HepG2 (cell line): Measurements from ENCODE around the gene MTHFD1L. TPM values are rescaled to one million over a fixed set of nuclear protein-coding genes. Genes with fewer than 3 reads are reported as not detected.
A peak's percentile ranks its signal among the peaks of the same experiment; 100 is the strongest.

Experiments used
- ATAC-seq: fragments of 200-7000 bp; cut with Tn5 transposase; 3 replicates; pipeline ENCODE4 v1.9.1; 2020; ENCODE audit warnings: mild to moderate bottlenecking, moderate library complexity
- BruUV-seq: library from RNA; stranded (reverse); fragments of 400-500 nt; replicated peaks from 2 replicates; lab custom pipeline; 2021; lab: Mats Ljungman, UMichigan
- CTCF ChIA-PET: fragments of 300-600 bp; formaldehyde crosslinking; extraction: SDS; loops from one replicate; lab custom pipeline; 2021; ENCODE audit warnings: low total read pairs, inconsistent platforms, low intra/inter-chr PET ratio; lab: Yijun Ruan, JAX
- POLR2A ChIA-PET: fragments of 350-600 bp; sonication (Branson Sonifier 250); formaldehyde crosslinking; loops from one replicate; lab custom pipeline; 2020; ENCODE audit warnings: antibody characterized with exemption, inconsistent platforms; lab: Yijun Ruan, JAX
- DNase-seq: peaks from one replicate; pipeline ENCODE4 v3.0.0-alpha.2; 2015; ENCODE audit warnings: low spot score
- FAIRE-seq: peaks from 3 replicates; lab custom pipeline; 2011; peaks lifted over from hg19 to GRCh38; lab: Jason Lieb, UNC
- H2AFZ ChIP-seq: one replicate; pipeline ENCODE4 v1.6.1; 2011; ENCODE audit warnings: low read length, inconsistent platforms
- H3K27ac ChIP-seq: fragments of 300-600 bp; 3 replicates; pipeline ENCODE4 v1.8.0; 2011; ENCODE audit warnings: mixed run types, mild to moderate bottlenecking, mixed read lengths, low read length, inconsistent platforms; ENCODE audit not compliant: insufficient read depth; ENCODE audit errors: extremely low read length
- H3K27me3 ChIP-seq, 2 experiments: fragments of 200-600 bp in 1 of 2; 2 replicates in 1 of 2; 3 replicates in 1 of 2; pipeline versions ENCODE4 v1.6.0 to v1.8.0; 2011; ENCODE audit warnings: low read length in 2 of 2, mild to moderate bottlenecking in 2 of 2, moderate library complexity in 2 of 2, inconsistent platforms in 1 of 2; ENCODE audit not compliant: insufficient read depth in 2 of 2, control insufficient read depth in 1 of 2
- H3K36me3 ChIP-seq, 2 experiments: fragments of 200-600 bp in 1 of 2; replicated peaks in 1 of 2; 2 replicates in 1 of 2; 3 replicates in 1 of 2; pipeline versions ENCODE4 v1.5.1 to v1.8.0; 2011; ENCODE audit warnings: low read length in 2 of 2, inconsistent platforms in 1 of 2; ENCODE audit not compliant: insufficient read depth in 2 of 2, control insufficient read depth in 1 of 2
- H3K4me1 ChIP-seq: 2 replicates; pipeline ENCODE4 v1.5.1; 2012; ENCODE audit warnings: low read length, inconsistent platforms; ENCODE audit not compliant: insufficient read depth
- H3K4me2 ChIP-seq: 2 replicates; pipeline ENCODE4 v1.6.0; 2011; ENCODE audit warnings: low read depth, low read length, inconsistent platforms
- H3K4me3 ChIP-seq, 3 experiments: fragments of 200-600 bp in 1 of 3; sonication (generic), shearing (Covaris generic) in 1 of 3; replicated peaks in 1 of 3; 2 replicates each; pipeline ENCODE4 v1.5.1; 2011 to 2016; ENCODE audit warnings: low read length in 3 of 3, inconsistent platforms in 2 of 3, low read depth in 2 of 3, mild to moderate bottlenecking in 2 of 3, control low read depth in 1 of 3, mixed read lengths in 1 of 3; ENCODE audit not compliant: insufficient read depth in 1 of 3
- H3K79me2 ChIP-seq: one replicate; pipeline ENCODE4 v1.6.1; 2011; ENCODE audit warnings: low read length, inconsistent platforms; ENCODE audit not compliant: insufficient read depth
- H3K9ac ChIP-seq: 2 replicates; pipeline ENCODE4 v1.6.0; 2011; ENCODE audit warnings: mild to moderate bottlenecking, low read depth, low read length, inconsistent platforms; ENCODE audit not compliant: insufficient read depth
- H3K9me3 ChIP-seq: 2 replicates; pipeline ENCODE4 v1.5.1; 2012; ENCODE audit warnings: mild to moderate bottlenecking, low read length
- H4K20me1 ChIP-seq: 2 replicates; pipeline ENCODE4 v1.6.0; 2011; ENCODE audit warnings: inconsistent platforms, mild to moderate bottlenecking, low read length, moderate library complexity; ENCODE audit not compliant: insufficient read depth
- ARNT ChIP-seq: fragments of 450-650 bp; IDR thresholded peaks from 2 replicates; pipeline ENCODE4 v1.6.1; 2017
- CBX2 ChIP-seq, 2 experiments: fragments of 200-600 bp in 1 of 2; sonication (generic); formaldehyde crosslinking in 1 of 2; IDR thresholded peaks; 2 replicates each; pipeline versions ENCODE4 v1.7.0 to v1.8.1; 2018 to 2022; ENCODE audit warnings: low read depth in 2 of 2, low read length in 1 of 2, mild to moderate bottlenecking in 1 of 2, missing genetic modification reagents in 1 of 2
- CC2D1A ChIP-seq: sonication (generic); formaldehyde crosslinking; IDR thresholded peaks from 2 replicates; pipeline ENCODE4 v1.8.1; 2023; ENCODE audit warnings: mild to moderate bottlenecking, missing genetic modification reagents
- CENPX ChIP-seq: sonication (generic); formaldehyde crosslinking; IDR thresholded peaks from 2 replicates; pipeline ENCODE4 v1.9.0; 2021; ENCODE audit warnings: mild to moderate bottlenecking, missing genetic modification reagents, moderate library complexity
- FOSL2 ChIP-seq: sonication (generic); formaldehyde crosslinking; IDR thresholded peaks from 2 replicates; pipeline ENCODE4 v1.4.0; 2020; ENCODE audit warnings: missing genetic modification reagents
- FOXA1 ChIP-seq, 2 experiments: fragments of 450-650 bp in 1 of 2; sonication (generic) in 1 of 2; formaldehyde crosslinking in 1 of 2; IDR thresholded peaks; 2 replicates each; pipeline versions ENCODE4 v1.4.0 to v1.6.1; 2016 to 2020; ENCODE audit warnings: missing genetic modification reagents in 1 of 2
- GATAD2A ChIP-seq: IDR thresholded peaks from 2 replicates; pipeline ENCODE4 v1.6.1; 2016
- HNF4A ChIP-seq: sonication (generic); formaldehyde crosslinking; IDR thresholded peaks from 2 replicates; pipeline ENCODE4 v1.4.0; 2020; ENCODE audit warnings: missing genetic modification reagents
- HNF4G ChIP-seq, 2 experiments: sonication (generic) in 1 of 2; formaldehyde crosslinking in 1 of 2; IDR thresholded peaks; 2 replicates each; pipeline versions ENCODE4 v1.4.0 to v1.6.1; 2011 to 2020; ENCODE audit warnings: borderline replicate concordance in 2 of 2, low read depth in 2 of 2, mild to moderate bottlenecking in 2 of 2, low read length in 1 of 2, missing genetic modification reagents in 1 of 2, moderate library complexity in 1 of 2
- NKX3-1 ChIP-seq: sonication (generic); formaldehyde crosslinking; IDR thresholded peaks from 2 replicates; pipeline ENCODE4 v1.5.0; 2020; ENCODE audit warnings: missing genetic modification reagents
- PHF8 ChIP-seq: sonication (generic); formaldehyde crosslinking; IDR thresholded peaks from 2 replicates; pipeline ENCODE4 v1.5.0; 2020; ENCODE audit warnings: missing genetic modification reagents
- RARA ChIP-seq: IDR thresholded peaks from 2 replicates; pipeline ENCODE4 v1.6.1; 2016; ENCODE audit warnings: missing genetic modification reagents, missing compliant biosample characterization
- SMAD3 ChIP-seq: sonication (generic); formaldehyde crosslinking; IDR thresholded peaks from 2 replicates; pipeline ENCODE4 v1.4.0; 2020; ENCODE audit warnings: missing genetic modification reagents
- SOX13 ChIP-seq, 3 experiments: fragments of 450-650 bp in 1 of 3; sonication (generic) in 1 of 3; formaldehyde crosslinking in 1 of 3; IDR thresholded peaks in 2 of 3; conservative IDR thresholded peaks in 1 of 3; 2 replicates each; pipeline versions ENCODE4 v1.5.0 to v1.6.1; 2016 to 2020; ENCODE audit warnings: antibody characterized with exemption in 1 of 3, mild to moderate bottlenecking in 1 of 3, missing compliant biosample characterization in 1 of 3, missing genetic modification reagents in 1 of 3, moderate library complexity in 1 of 3
- ZBTB42 ChIP-seq: sonication (generic); formaldehyde crosslinking; IDR thresholded peaks from 2 replicates; pipeline ENCODE4 v1.5.0; 2020; ENCODE audit warnings: mild to moderate bottlenecking, missing genetic modification reagents
- ZNF776 ChIP-seq: sonication (generic); formaldehyde crosslinking; IDR thresholded peaks from 2 replicates; pipeline ENCODE4 v1.4.0; 2020; ENCODE audit warnings: mild to moderate bottlenecking, missing genetic modification reagents
- ZSCAN9 ChIP-seq: IDR thresholded peaks from 2 replicates; pipeline ENCODE4 v1.6.1; 2016; ENCODE audit warnings: borderline replicate concordance
- WGBS: methylation state at CpG from one replicate; pipeline ENCODE4 v1.1.6; 2017; ENCODE audit warnings: low lambda C conversion rate; 5-methylcytosine and 5-hydroxymethylcytosine counted together
- in situ Hi-C: cut with HindIII; loops from 2 replicates; pipeline ENCODE4 v1.10.0; 2017; ENCODE audit warnings: low pct_unique_long_range_greater_than_20kb; ENCODE audit not compliant: extremely low pct_ligation_motif_present
- intact Hi-C: fragments of 100-400 bp; cut with micrococcal nuclease; formaldehyde crosslinking; loops from one replicate; pipeline ENCODE4 v1.10.0; 2022; ENCODE audit not compliant: unreplicated experiment
- polyA plus RNA-seq, 8 experiments: library from polyadenylated mRNA; depleted of rRNA in 3 of 8; stranded (reverse) in 7 of 8; unstranded in 1 of 8; fragments of >200 nt; fragmentation: Illumina TruSeq in 4 of 8; extraction: Trizol in 4 of 8; gene quantifications; 2 replicates each; pipeline versions ENCODE4 v1.2.1 to v1.2.3, GENCODE V29; 2011 to 2016; ENCODE audit warnings: low read depth in 4 of 8, missing spikeins in 1 of 8, mixed read lengths in 1 of 8; ENCODE audit not compliant: insufficient read depth in 1 of 8
- total RNA-seq, 5 experiments: library from RNA; depleted of rRNA; stranded (reverse); fragments of >200 nt; fragmentation: Illumina TruSeq; extraction: Trizol; gene quantifications; 2 replicates each; pipeline ENCODE4 v1.2.3, GENCODE V29; 2016; ENCODE audit warnings: low read depth in 1 of 5

Gene MTHFD1L
- total and polyA plus RNA-seq, 2 of the 13 experiments (the other 11 are each of a cell fraction or from before 2014, with no cell fraction given) = 24.0 to 39.6 TPM

- TF ChIP-seq CC2D1A (no peak), FOSL2 (CRISPR knock-in tag) (0 out of 2 replicates have a peak, but pooled peaks have one; percentile 10), HNF4G (IDR thresholded peaks at IDR 0.05; ENCODE audit: borderline replicate concordance, low read depth, low read length) (peak; percentile 57; the same call in 1 of the 2 replicates), HNF4G (CRISPR knock-in tag; IDR thresholded peaks at IDR 0.05; ENCODE audit: borderline replicate concordance, low read depth) (no peak), GATAD2A (CRISPR knock-in tag) (no peak), CBX2 (IDR thresholded peaks at IDR 0.05; ENCODE audit: low read depth, low read length) (no peak), CBX2 (CRISPR knock-in tag; IDR thresholded peaks at IDR 0.05; ENCODE audit: low read depth) (no peak), CENPX (CRISPR knock-in tag) (no peak), PHF8 (no peak), NKX3-1 (CRISPR knock-in tag) (no peak), ZBTB42 (CRISPR knock-in tag) (no peak), ARNT (no peak), RARA (CRISPR knock-in tag) (no peak)
Measured at GRCh38 chr6:151056230-151056907, 190.9 kb downstream of the MTHFD1L start (continued).

DNA sequence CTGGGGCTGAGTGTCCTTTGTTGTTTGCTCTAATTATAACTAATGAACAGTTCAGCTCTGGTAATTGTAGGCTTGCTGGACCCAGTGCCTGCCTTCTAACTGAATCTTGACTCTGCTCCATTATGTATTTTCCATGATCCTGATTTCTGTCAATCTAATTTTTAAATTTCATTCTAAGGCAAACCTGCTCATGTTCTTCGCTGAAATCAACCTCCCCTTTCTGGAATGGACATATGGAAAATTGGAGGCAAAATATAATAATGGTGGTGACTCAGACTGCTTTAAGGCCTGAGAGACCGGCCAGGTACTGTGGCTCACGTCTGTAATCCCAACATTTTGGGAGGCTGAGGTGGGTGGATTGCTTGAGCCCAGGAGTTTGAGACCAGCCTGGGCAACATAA is 191.6 kb downstream of the MTHFD1L start:
- no peak for FAIRE-seq
- Histone ChIP-seq H3K79me2 (no peaks in the 10 kb centered on the region), H3K4me1 (peaks cover 47% of the 10 kb centered on the region), H3K9me3 (no peaks in the 10 kb centered on the region), H3K9ac (no peak overlapping the region), H4K20me1 (no peaks in the 10 kb centered on the region), H3K36me3 (peaks cover under 1% of the 10 kb centered on the region in 2 experiments; a peak in 3 of 5 replicates), H2AFZ (no peak overlapping the region), H3K4me2 (no peak overlapping the region), H3K4me3 (no peak overlapping the region), H3K27ac (peak overlapping the region; percentile 6), H3K27me3 (no peaks in the 10 kb centered on the region)
- in situ Hi-C loops = no loop called here
- no peak for DNase-seq
- intact Hi-C loops = no loop called here
- TF ChIP-seq HNF4A (no peak), SMAD3 (CRISPR knock-in tag) (no peak), FOXA1 (IDR thresholded peaks at IDR 0.05) (no peak), FOXA1 (CRISPR knock-in tag; IDR thresholded peaks at IDR 0.05) (no peak), ZSCAN9 (CRISPR knock-in tag) (no peak), ZNF776 (no peak), SOX13 (IDR thresholded peaks at IDR 0.05) (no peak), SOX13 (CRISPR knock-in tag; conservative IDR thresholded peaks at IDR 0.05 in 1 of 2, IDR thresholded peaks at IDR 0.05 in 1 of 2) (no peak)
- BruUV-seq = no TSS peak
- ChIA-PET CTCF (no interaction called here), POLR2A (interaction anchor here (1.2 to 1.6 kb wide), 4 partner anchors 11 to 16 kb away, joined by 3 to 5 read pairs (median 4); no protein-coding TSS in a partner anchor)
- ATAC-seq = no peak
- WGBS = over 99% methylated on average over 3 of the region's 3 CpGs
